ENCODE measurements around the gene SEMA3A. TPM values are rescaled to one million over a fixed set of nuclear protein-coding genes. Genes with fewer than 3 reads are reported as not detected.

SEMA3A gene
- total RNA-seq, 3 donors from 2014 or later, result 2.9 to 23.2 (median 5.2) TPM

DNA sequence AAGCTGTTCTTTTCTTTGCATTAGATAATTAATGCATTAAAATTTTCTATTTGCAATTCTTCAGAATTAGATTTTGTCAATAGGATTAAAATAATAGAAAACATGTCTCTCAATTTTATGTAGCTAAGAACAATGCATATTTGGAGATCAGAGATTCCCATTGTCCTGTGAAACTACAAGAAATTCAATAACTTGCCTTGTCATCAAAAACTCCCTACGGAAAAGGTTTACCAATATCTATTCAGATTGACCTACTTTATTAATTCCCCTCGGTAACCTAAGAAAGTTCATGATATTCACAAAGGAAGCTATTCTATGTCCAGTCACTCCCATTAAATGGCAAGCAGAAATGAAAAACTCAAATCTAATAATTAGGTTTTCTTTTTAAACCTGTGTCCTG is 172.6 kb downstream of the SEMA3A start:
- no peaks in the 10 kb centered on the region for H3K36me3 ChIP-seq
- no peak for TF ChIP-seq POLR2A (IDR thresholded peaks at IDR 0.05)
- TF ChIP-seq POLR2AphosphoS5 (IDR thresholded peaks at IDR 0.05), result no peak
- no peak for TF ChIP-seq CTCF (IDR thresholded peaks at IDR 0.05)
- no peak overlapping the region for H3K27ac ChIP-seq
- intact Hi-C loops (cut with DNase I; ENCODE audit: low total_unique reads), result no loop called here
- DNase-seq (ENCODE audit: low spot score in 2 of 2), result no peak
- no peaks in the 10 kb centered on the region for H3K4me1 ChIP-seq
- no peaks in the 10 kb centered on the region for H3K9me3 ChIP-seq
- no peaks in the 10 kb centered on the region for H3K27me3 ChIP-seq
- no peak overlapping the region for H3K4me3 ChIP-seq

DNA sequence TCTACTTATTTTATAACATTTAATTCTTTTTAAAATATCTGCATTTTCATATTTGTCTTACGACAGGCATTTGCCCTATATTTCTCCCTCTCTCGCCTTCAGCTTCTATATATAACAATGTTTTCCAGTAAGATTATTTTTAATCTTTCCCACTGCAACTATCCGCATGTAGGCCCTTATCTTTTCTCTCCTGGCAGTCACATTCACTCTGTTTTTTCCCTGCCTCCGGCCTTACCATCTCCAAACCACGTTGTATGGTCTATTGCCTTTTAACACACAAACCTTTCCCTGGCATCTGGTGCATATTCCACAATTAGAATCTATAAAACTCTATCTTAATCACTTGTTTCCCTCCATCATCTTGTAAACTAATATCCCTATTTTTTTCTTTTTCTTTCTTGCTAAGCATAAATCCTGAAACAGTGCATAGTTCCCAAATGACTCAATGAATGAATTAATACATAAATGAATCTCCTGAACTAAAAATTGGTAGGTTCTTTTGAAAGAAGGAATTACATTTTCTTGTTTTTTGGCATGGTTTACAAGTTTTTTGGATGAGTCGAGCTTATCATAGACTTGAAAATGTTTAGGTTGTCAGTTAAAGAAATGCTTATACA is 173.2 kb downstream of the SEMA3A start:
- DNase-seq (ENCODE audit: low spot score in 2 of 2), result no peak
- no peaks in the 10 kb centered on the region for H3K4me1 ChIP-seq
- H3K27ac ChIP-seq, result no peak overlapping the region
- H3K27me3 ChIP-seq, result no peaks in the 10 kb centered on the region
- no peaks in the 10 kb centered on the region for H3K36me3 ChIP-seq
- no peak for TF ChIP-seq POLR2AphosphoS5 (IDR thresholded peaks at IDR 0.05)
- no peak overlapping the region for H3K4me3 ChIP-seq
- intact Hi-C loops (cut with DNase I; ENCODE audit: low total_unique reads), result no loop called here
- no peaks in the 10 kb centered on the region for H3K9me3 ChIP-seq

GRCh38 chr7:84017651-84018050 is 176.9 kb downstream of the SEMA3A start:
- H3K27ac ChIP-seq, result no peak overlapping the region
- H3K4me1 ChIP-seq, result no peaks in the 10 kb centered on the region
- no peaks in the 10 kb centered on the region for H3K9me3 ChIP-seq
- intact Hi-C loops (cut with DNase I; ENCODE audit: low total_unique reads), result no loop called here
- no peak overlapping the region for H3K4me3 ChIP-seq
- TF ChIP-seq POLR2A (IDR thresholded peaks at IDR 0.05) (no peak), CTCF (IDR thresholded peaks at IDR 0.05) (no peak)
- no peak for DNase-seq (ENCODE audit: low spot score in 2 of 2)
- H3K27me3 ChIP-seq, result no peaks in the 10 kb centered on the region
- H3K36me3 ChIP-seq, result no peaks in the 10 kb centered on the region

DNA sequence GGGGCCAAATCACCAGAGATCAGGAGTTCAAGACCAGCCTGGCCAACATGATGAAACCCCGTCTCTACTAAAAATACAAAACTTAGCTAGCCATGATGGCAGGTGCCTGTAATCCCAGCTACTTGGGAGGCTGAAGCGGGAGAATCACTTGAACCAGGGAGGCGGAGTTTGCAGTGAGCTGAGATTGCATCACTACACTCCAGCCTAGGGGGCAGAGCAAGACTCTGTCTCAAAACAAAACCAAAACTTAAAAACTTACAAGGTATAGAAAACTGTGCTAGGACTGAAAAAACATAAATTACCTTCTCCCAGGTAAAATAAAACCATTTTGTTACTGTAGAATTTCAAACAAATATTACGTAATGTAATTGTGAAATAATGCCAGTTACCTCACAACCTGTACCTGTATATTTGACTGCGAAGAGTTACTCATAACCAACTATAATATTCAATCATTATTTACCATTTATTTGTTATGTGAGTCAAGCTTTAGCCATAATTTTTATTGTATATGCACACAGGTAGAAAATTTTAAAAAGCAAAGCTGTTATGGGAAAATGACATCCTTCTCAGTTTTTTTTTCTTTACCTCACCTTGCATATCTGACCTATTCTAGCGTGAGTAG is 180.9 kb downstream of the SEMA3A start:
- Histone ChIP-seq H3K9me3 (no peaks in the 10 kb centered on the region), H3K27me3 (no peaks in the 10 kb centered on the region), H3K4me3 (no peak overlapping the region), H3K4me1 (no peaks in the 10 kb centered on the region), H3K27ac (no peak overlapping the region), H3K36me3 (no peaks in the 10 kb centered on the region)
- intact Hi-C loops (cut with DNase I; ENCODE audit: low total_unique reads), result no loop called here
- no peak for DNase-seq (ENCODE audit: low spot score in 2 of 2)
- no peak for TF ChIP-seq POLR2A (IDR thresholded peaks at IDR 0.05)

DNA sequence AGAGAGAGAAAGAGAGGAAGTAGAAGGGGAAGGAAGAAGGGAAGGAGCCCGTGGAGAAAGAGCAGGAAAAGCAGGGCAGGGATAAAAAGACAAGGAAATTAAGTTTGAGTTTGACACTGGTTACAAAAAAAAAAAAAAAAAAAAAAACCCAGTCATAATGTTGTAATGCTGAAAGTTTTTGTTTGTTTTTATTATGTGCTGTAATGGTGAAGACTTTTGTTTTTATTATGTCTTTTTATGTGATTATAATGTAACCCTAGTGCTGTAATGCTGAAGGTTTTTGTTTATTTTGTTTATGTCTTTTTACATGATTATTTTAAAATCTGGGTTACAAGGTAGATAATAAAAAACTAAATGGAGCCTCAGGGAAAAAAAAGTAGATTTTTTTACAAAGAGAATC is 184.8 kb downstream of the SEMA3A start:
- no peak for DNase-seq (ENCODE audit: low spot score in 2 of 2)
- H3K4me3 ChIP-seq, result no peak overlapping the region
- no peak for TF ChIP-seq POLR2AphosphoS5 (IDR thresholded peaks at IDR 0.05)
- no peak for TF ChIP-seq POLR2A (IDR thresholded peaks at IDR 0.05)
- no peak for TF ChIP-seq CTCF (IDR thresholded peaks at IDR 0.05)
- no peak overlapping the region for H3K27ac ChIP-seq
- H3K4me1 ChIP-seq, result no peaks in the 10 kb centered on the region
- no peaks in the 10 kb centered on the region for H3K27me3 ChIP-seq
- H3K36me3 ChIP-seq, result no peaks in the 10 kb centered on the region
- no peaks in the 10 kb centered on the region for H3K9me3 ChIP-seq
- intact Hi-C loops (cut with DNase I; ENCODE audit: low total_unique reads), result no loop called here

DNA sequence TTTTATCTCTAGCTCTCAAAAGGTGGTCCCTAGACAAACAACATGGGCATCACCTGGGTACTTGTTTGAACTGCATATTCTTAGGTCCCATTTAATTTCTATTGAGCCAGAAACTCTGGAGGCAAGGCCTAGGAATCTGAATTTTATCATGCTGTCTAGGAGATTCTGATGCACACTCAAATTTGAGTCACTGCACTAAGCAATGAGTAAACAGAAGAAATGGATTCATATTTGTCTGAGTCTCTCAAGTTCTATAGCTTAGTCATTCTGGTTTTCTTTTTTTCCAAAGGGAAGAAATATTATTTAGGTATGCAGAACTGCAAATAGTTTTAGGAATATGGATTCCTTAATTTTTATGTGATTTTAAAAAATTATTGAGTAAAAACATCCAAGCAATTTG is 185.5 kb downstream of the SEMA3A start:
- no peak for TF ChIP-seq POLR2A (IDR thresholded peaks at IDR 0.05)
- TF ChIP-seq POLR2AphosphoS5 (IDR thresholded peaks at IDR 0.05), result no peak
- no peak for TF ChIP-seq CTCF (IDR thresholded peaks at IDR 0.05)
- DNase-seq (ENCODE audit: low spot score in 2 of 2), result no peak
- no peaks in the 10 kb centered on the region for H3K9me3 ChIP-seq
- H3K27ac ChIP-seq, result no peak overlapping the region
- intact Hi-C loops (cut with DNase I; ENCODE audit: low total_unique reads), result no loop called here
- H3K4me3 ChIP-seq, result no peak overlapping the region
- H3K4me1 ChIP-seq, result no peaks in the 10 kb centered on the region
- no peaks in the 10 kb centered on the region for H3K27me3 ChIP-seq
- no peaks in the 10 kb centered on the region for H3K36me3 ChIP-seq

Measured in breast epithelium (tissue), 4 donors.